SK-N-MC (cell line): ENCODE data around the gene NUP88.

Experiments
- EZH2 ChIP-seq: fragments of 200-600 bp; sonication (generic); IDR thresholded peaks from one replicate; pipeline ENCODE4 v1.6.1; 2017; ENCODE audit warnings: antibody characterized with exemption
- POLR2AphosphoS5 ChIP-seq: IDR thresholded peaks from 2 replicates; pipeline ENCODE4 v1.6.1; 2012; ENCODE audit warnings: mild to moderate bottlenecking, low read depth, low read length, borderline replicate concordance

GRCh38 chr17:5467416-5467815 lies 48.0 kb upstream of the NUP88 start:
- TF ChIP-seq EZH2 (no peak), POLR2AphosphoS5 (no peak)
